Neural crest cell (in vitro differentiated cells): ENCODE measurements around the gene BCL11B. TPM values are rescaled to one million over a fixed set of nuclear protein-coding genes. Genes with fewer than 3 reads are reported as not detected.
A peak's percentile ranks its signal among the peaks of the same experiment; 100 is the strongest.

ENCODE experiments used
- DNase-seq: peaks from one replicate; pipeline ENCODE4 v3.0.0; 2021; ENCODE audit warnings: low read depth, mixed read lengths, low spot score
- H3K27ac Mint-ChIP-seq: one replicate; pipeline ENCODE4 v1.8.0; 2021; ENCODE audit warnings: mild to moderate bottlenecking, mixed read lengths; ENCODE audit not compliant: unreplicated experiment
- H3K27me3 Mint-ChIP-seq: 2 replicates; pipeline ENCODE4 v1.8.0; 2021; ENCODE audit warnings: low read depth, mild to moderate bottlenecking, mixed read lengths
- H3K36me3 Mint-ChIP-seq: 2 replicates; pipeline ENCODE4 v1.8.0; 2021; ENCODE audit warnings: low read depth, mild to moderate bottlenecking, mixed read lengths
- H3K4me1 Mint-ChIP-seq: 2 replicates; pipeline ENCODE4 v1.8.0; 2021; ENCODE audit warnings: mixed read lengths
- H3K4me3 Mint-ChIP-seq: one replicate; pipeline ENCODE4 v1.8.0; 2021; ENCODE audit warnings: mild to moderate bottlenecking, mixed read lengths
- H3K9me3 Mint-ChIP-seq: 2 replicates; pipeline ENCODE4 v1.8.0; 2021; ENCODE audit warnings: mixed read lengths
- total RNA-seq: library from RNA; stranded (reverse); gene quantifications from 2 replicates; pipeline ENCODE4 v1.2.1, GENCODE V29; 2021
- TF ChIP-seq, protein P1 (sequence below): fragments of 200-600 bp; sonication (generic); conservative IDR thresholded peaks from 2 replicates; pipeline ENCODE4 v1.5.0; 2021; ENCODE audit warnings: antibody characterized with exemption, mild to moderate bottlenecking

Gene BCL11B
- total RNA-seq, 1 donor from 2014 or later = 0.28 TPM

DNA sequence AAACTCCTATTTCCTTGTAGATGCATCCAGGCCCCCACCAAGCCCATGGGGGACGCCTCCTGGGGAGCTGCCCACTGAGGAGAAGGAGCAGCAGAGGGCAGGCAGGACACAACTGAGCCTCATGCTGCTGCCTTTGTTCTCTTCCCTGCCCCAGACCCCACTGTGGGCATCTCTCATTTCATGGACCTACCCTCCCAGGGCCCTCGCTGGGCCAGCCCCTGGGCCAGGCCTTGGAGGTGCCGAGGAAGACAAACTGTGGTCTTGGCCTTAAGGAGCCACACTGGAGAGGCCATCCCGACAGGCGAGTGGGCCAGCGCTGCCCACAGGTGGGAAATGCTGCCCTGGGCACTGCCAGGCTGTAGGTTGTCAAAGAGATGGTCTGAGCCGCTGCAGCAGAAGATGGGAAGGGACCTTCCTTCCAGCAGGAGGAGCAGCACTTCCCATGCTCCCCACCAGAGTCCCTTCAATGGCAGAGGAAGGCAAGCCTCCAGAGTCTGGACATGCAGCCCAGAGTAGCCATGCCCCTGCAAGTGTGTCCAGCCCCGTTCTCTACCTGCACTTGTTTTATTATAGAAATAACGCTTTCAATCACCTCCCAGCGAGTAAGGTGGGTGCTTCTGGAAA, 147.4 kb downstream of the BCL11B start:
- Mint-ChIP-seq H3K27ac (peak overlapping the region; percentile 5), H3K36me3 (no peaks in the 10 kb centered on the region), H3K4me3 (no peak overlapping the region), H3K9me3 (no peaks in the 10 kb centered on the region), H3K27me3 (no peaks in the 10 kb centered on the region), H3K4me1 (peaks cover 8% of the 10 kb centered on the region)
- TF ChIP-seq, protein P1, sequence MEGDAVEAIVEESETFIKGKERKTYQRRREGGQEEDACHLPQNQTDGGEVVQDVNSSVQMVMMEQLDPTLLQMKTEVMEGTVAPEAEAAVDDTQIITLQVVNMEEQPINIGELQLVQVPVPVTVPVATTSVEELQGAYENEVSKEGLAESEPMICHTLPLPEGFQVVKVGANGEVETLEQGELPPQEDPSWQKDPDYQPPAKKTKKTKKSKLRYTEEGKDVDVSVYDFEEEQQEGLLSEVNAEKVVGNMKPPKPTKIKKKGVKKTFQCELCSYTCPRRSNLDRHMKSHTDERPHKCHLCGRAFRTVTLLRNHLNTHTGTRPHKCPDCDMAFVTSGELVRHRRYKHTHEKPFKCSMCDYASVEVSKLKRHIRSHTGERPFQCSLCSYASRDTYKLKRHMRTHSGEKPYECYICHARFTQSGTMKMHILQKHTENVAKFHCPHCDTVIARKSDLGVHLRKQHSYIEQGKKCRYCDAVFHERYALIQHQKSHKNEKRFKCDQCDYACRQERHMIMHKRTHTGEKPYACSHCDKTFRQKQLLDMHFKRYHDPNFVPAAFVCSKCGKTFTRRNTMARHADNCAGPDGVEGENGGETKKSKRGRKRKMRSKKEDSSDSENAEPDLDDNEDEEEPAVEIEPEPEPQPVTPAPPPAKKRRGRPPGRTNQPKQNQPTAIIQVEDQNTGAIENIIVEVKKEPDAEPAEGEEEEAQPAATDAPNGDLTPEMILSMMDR = no peak
- no peak for DNase-seq

DNA sequence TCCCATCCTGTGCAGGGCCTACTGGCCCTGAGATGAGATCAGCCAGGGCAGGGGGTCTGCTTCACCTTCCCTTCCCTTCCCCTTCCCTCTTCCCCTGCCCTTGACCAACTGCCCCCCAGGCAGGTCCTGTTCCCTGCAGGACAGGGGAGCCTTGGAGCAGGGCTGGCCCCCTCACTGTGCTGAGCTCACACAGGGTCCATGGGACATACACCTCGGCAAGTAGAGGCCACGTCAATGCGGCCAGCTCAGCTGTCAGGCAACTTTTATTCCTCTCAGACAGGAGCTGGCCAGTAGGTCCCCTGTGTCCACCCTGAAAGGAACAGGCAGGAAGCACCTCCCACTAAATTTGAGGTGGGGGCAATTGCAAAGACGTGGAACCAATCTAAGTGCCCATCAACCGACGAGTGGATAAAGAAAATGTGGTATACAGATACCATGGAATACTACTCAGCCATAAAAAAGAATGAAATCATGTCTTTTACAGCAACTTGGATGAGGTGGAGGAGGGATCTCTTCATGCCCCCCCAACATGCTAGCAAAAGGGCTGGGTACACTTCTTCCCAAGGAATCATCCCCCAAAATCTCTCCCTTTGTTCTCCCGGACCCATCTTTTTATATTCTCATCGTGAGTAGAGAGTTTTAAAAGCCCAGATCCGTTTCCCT, 148.7 kb downstream of the BCL11B start:
- Mint-ChIP-seq H3K4me3 (no peak overlapping the region), H3K9me3 (no peaks in the 10 kb centered on the region), H3K4me1 (peaks cover 6% of the 10 kb centered on the region), H3K36me3 (no peaks in the 10 kb centered on the region), H3K27me3 (peaks cover 9% of the 10 kb centered on the region), H3K27ac (no peak overlapping the region)
- TF ChIP-seq, protein P1 = no peak
- DNase-seq = no peak

DNA sequence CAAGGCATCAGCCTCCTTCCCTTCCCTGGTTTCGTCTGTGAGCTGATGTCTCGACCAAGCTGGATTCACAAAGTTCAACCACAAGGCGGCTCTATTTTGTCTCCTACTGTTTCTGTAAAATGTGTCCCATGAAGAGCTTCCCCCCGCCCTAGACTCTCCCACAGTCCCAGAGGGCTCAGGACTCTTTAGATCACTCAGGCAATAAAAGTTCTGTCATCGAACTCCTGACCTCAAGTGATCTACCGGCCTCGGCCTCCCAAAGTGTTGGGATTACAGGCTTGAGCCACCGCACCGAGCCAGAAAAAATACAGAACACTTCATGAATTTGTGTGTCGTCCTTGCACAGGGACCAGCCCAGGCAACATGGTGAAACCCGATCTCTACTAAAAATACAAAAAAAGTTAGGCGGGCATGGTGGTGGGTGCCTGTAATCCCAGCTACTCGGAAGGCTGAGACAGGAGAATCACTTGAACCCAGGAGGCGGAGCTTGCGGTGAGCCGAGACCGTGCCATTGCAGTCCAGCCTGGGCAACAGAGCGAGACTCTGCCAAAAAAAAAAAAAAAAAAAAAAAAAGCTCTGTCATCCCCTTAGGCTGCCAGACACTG, 149.4 kb downstream of the BCL11B start:
- no peak overlapping the region for H3K27ac Mint-ChIP-seq
- H3K4me1 Mint-ChIP-seq = peaks cover 8% of the 10 kb centered on the region
- TF ChIP-seq, protein P1 = no peak
- H3K4me3 Mint-ChIP-seq = no peak overlapping the region
- no peak for DNase-seq
- peaks cover 15% of the 10 kb centered on the region for H3K27me3 Mint-ChIP-seq
- H3K9me3 Mint-ChIP-seq = no peaks in the 10 kb centered on the region
- H3K36me3 Mint-ChIP-seq = no peaks in the 10 kb centered on the region

DNA sequence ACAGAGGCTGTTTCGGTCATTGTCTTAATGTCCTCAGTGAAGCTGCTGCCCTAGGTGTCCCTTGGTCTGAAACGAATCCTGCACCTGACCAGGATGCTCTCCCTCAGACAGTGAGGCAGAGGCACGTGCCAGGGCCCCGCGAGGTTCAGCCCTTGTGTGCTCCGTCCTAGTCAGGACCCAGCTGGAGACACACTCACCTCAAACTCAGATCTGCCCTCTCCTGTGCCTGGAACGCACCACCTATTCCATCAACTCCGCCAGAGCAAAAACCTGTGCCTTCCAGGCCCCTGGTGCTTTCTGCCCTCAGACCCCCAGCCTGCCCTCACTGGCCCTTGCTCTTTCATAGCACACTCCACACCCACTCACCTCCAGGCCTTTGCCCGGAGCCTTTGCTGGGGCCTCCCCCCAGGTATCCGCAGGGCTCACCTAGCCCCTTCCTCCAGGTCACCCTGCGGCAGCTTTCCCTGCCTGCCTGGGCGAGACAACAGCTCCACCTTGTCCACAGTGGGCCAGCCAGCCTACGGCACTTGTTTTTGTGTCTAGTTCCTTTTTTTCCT, 150.6 kb downstream of the BCL11B start:
- Mint-ChIP-seq H3K27me3 (peaks cover 18% of the 10 kb centered on the region), H3K4me1 (peaks cover 8% of the 10 kb centered on the region), H3K36me3 (no peaks in the 10 kb centered on the region), H3K9me3 (no peaks in the 10 kb centered on the region), H3K27ac (no peak overlapping the region), H3K4me3 (no peak overlapping the region)
- no peak for DNase-seq
- TF ChIP-seq, protein P1 = no peak

DNA sequence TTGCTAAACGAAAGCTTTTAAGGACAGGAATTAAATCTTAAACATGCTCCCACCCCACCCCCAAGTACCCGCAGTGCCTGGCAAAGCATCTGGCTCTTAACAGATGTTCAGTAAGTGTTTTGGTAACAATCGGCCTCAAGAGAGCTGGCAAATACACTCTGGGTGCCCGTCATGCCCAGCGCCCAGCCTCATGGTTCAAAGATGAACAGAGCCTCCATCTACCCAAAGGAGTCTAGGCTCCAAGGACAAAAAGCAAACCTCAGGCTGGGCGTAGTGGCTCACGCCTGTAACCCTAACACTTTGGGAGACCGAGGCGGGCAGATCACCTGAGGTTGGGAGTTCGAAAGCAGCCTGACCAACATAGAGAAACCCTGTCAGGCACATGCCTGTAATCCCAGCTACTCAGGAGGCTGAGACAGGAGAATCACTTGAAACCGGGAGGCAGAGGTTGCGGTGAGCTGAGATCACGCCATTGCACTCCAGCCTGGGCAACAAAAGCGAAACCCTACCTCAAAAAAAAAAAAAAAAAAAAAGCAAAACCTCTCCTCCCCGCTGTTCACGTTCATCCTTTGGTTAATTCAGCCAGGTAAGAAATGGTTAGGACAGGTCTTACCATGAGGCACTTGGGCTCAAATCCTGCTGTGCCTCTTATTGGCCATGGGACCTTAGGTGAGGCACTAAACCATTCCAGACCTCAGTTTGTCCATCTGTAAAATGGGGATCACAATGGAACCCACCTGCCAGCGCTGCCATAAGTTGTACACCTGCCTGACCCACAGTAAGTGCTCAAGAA, 151.3 kb downstream of the BCL11B start:
- H3K4me3 Mint-ChIP-seq = no peak overlapping the region
- TF ChIP-seq, protein P1 = no peak
- H3K27ac Mint-ChIP-seq = no peak overlapping the region
- H3K36me3 Mint-ChIP-seq = no peaks in the 10 kb centered on the region
- H3K4me1 Mint-ChIP-seq = peaks cover 8% of the 10 kb centered on the region
- no peak for DNase-seq
- peaks cover 18% of the 10 kb centered on the region for H3K27me3 Mint-ChIP-seq
- H3K9me3 Mint-ChIP-seq = no peaks in the 10 kb centered on the region
